Activated CD8-positive, alpha-beta memory T cell treated with anti-CD3 and anti-CD28 coated beads, Interleukin-2, amount 50 U/mL, for 1 hour (primary cell): ENCODE results near the gene NCEH1.
"Not testable (repeated sequence)": the region's sequence is repeated elsewhere in the genome, so short reads cannot be mapped to it uniquely, and the experiment has no call there.

Experiments used
- DNase-seq: peaks from one replicate; pipeline ENCODE4 v3.0.0-alpha.2; 2020; ENCODE audit errors: extremely low read depth

The NCEH1 gene

DNA sequence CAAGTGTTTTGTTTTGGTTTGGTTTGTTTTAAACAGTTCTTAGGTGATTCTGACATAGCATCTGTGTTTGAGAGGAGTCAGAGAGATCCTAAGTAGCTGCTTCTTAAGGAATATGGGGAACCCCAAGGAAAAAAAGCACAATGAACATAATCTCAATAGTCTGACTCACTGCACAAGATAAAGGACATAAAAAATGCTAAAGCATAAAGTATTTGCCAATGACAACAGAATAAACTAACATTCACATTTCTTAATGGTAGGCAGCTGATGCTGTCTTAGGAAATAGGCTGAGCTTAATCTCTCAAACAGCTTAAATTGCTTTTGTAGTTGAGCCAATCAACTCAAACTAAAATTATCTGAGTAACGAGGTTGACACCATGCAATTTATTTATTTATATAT lies 2.9 kb downstream of the NCEH1 start:
- no peak for DNase-seq

DNA sequence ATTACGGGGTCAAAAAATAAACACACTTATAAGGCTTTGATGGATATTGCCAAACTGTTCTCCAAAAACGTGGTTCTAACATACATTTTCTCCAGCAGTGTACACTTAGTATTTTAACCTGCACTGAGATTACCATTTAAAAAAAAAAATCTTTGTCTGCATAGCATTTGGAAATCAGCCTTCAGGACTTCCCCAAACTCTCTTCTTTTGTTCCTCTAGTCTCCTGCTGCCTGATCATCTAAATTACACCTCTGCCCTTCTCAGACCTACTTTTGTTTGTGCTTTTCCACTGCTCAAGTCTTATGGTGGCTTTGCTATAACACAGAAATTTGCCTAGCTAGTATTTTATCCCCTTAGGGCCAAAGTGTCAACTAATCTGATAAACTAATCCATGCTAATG lies 3.8 kb downstream of the NCEH1 start:
- DNase-seq = no peak

DNA sequence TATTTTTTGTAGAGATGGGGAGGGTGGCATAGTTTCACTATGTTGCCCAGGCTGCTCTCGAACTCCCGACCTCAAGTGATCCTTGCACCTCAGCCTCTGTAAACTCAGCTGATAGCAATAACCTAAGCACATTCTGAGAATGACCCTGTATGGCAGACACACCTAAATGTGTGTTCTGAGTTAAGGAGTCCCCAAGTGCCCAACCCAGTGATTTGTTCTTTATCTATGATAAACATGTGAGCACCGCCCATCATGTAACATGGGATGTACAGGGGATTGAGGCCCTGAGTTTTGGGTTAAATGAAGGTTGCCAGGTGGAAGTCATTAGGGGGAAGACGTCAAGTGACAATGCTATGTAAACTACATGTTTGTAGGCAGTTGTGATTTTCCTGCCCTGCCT lies 5.7 kb downstream of the NCEH1 start:
- DNase-seq = no peak

DNA sequence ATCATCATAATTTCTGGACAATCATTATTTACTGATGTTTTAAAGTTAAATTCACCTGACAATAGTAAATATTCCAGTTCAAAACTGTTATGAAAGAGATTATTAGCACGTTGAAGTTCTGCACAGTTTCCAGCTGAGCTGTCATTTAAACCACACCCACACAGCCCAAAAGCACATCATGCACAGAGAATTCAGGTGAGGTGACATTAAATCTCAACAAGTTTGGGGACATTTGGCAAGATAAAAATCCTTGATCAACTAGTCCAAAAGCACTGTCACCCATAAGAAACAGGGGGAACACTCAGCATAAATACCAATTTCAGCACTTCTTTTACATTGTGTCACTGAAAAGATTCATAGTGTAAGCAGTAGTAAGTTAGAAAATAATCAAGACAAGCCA lies 6.9 kb downstream of the NCEH1 start:
- no peak for DNase-seq

DNA sequence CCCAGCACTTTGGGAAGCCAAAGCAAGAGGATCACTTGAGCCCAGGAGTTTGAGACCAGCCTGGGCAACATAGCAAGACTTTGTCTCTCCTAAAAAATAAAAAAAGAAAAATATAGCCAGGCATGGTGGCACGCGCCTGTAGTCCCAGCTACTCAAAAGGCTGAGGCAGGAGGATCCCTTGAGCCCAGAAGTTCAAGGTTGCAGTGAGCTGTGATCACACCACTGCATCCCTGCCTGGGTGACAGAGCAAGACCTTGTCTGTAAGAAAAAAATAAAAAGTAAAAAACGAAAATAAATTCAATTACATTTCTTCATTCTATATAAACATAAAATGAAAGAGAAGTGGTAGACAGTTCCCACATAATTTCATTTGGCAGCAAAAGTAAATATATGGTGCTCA lies 8.1 kb downstream of the NCEH1 start:
- DNase-seq = not testable (repeated sequence)

DNA sequence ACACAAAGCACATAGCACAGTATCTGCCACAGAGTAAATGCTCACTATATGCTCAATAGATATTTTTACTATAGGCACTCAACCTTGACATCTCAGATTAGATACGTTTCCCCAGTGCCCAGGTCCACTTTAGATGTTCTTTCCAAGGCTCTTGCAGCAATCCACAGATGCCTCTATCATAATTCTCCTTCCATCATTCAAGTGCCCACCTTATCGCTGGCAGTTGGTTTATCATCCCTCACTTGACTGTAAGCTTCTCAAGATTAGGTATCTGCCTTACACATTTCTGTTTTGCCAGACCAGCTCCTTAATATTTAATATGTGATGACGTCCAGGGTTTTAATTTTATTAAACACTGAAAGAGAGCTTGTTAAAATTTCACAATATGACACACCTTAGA lies 8.6 kb downstream of the NCEH1 start:
- DNase-seq = no peak

DNA sequence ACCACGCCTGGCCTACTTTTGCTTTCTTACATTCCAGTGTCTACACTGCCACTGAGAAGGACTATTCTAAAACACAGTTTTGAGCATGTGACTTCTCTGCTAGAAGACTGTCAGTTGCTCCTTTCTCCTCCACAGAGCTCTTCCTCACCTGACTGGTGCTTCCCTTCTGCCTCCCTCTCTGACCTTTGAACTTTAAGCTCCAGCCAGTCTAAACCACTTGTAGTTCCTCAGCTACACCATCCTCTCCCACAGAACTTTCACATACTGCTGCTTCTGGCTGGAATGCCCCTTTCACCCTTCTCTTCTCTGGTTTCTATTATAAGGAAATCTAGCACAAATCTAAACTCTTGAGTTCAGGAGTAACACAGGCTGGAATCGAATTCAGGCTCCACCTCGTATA lies 9.1 kb downstream of the NCEH1 start:
- DNase-seq = no peak

DNA sequence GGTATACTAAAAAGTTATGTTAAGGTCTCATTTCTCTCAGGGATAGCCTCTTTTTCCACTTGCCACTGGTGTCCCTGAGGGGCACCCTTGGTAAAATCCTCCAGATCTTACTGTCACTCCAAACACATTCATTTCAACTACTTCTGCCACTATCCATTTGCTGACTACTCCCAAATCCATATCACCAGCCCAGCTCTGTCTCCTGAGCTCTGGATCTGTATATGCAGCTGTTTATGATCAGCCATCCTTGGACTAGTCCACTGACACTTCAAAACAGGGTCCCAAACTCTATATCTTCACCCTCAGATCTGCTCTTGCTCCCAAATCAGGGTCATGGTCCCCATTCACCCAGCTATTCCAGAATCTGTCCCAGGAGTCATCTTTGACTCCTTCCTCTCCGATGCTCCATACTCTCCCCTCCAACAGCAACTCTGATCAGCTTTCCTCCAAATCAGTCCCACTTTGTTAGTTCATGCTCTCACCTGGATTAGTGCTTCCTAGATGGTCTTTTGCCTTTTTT lies 9.9 kb downstream of the NCEH1 start:
- DNase-seq = no peak

DNA sequence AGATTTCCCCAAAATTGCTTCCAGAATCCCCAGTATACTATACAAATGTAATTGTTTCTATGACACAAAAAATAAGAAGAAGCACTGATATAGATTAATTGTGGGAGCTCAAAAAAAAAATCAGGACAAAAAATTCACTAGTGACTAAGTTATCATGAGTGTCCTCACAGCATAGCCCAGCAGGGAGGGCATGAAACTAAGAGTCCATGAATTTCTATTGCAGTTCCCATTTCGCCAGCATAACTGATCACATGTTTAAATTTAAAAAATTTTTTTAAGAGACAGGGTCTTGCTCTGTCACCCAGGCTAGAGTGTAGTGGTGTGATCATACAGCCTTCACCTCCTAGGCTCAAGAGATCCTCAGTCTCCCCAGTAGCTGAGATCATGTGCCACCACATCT lies 10.6 kb downstream of the NCEH1 start:
- DNase-seq = no peak

DNA sequence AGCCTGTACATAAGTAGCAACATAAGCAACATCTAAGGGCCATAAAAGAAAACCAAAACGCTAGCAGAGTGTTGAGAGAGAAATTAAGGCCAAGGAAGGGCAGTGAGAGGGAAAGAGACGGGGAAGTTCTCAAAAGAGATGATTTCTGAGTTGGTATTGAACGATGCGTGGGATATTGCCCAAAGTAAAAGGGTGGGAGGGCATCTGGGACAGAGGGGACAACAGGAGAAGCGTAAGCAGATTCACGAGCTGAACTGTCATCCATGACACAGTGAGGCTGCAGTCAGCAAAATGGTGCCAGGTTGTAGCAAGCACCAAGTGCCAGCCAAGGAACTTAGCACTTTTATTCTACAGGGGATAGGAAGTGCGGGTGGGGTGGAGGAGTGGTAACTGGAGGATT lies 11.8 kb downstream of the NCEH1 start:
- no peak for DNase-seq

DNA sequence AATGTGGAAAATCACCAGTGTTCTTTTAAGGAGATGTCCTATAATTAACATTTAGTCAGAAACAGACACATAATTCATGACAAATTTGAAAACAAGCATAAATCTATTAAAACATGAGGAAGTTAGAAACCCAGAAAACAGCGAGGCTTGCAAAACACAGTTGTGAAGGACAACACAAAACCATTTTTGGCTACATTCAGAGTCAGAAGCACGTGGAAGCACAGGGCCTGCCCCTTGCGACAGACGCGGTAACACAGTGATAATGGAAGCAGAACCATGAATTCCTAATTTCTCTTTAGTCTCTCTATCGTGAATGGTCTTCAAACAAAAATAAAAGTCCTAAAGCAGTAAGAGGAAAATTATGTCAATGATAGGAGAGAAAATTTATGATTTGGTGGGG lies 12.2 kb downstream of the NCEH1 start:
- no peak for DNase-seq

DNA sequence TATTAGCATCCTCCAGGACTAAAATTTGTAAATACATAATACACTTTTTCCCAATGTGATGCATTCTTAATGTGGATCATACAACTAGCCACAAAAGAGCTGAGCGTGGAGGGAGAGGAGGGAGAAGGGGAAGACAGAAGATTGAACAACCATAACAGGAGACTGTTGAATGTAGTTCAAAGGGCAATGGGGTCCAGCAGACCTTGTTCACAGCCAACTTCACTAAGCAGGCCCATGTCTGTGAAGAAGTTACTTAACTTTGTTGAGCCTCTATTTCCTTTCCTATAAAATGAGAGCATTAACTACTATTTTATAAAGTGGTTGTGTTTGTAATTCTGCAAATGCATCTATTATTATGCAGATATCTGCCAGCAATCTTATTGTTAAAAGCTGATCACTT lies 13.3 kb downstream of the NCEH1 start:
- no peak for DNase-seq

DNA sequence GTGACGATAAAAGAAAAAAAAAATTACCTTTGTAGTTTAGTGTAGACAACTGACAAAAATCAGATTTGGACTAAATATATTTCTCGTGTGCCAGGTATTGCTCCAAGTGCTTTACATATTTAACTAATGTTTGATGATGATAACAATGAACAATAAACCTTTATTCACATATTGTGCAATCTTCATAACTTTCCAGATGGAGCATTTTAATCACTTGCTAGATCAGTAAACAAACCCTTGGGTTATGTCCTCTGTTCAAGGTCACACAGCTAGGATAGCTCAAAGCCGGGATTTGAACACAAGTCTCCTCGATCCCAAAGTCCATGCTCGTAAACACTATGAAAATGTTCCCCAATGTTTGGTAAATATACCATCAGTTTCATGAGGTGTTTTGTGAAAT lies 14.5 kb downstream of the NCEH1 start:
- no peak for DNase-seq

DNA sequence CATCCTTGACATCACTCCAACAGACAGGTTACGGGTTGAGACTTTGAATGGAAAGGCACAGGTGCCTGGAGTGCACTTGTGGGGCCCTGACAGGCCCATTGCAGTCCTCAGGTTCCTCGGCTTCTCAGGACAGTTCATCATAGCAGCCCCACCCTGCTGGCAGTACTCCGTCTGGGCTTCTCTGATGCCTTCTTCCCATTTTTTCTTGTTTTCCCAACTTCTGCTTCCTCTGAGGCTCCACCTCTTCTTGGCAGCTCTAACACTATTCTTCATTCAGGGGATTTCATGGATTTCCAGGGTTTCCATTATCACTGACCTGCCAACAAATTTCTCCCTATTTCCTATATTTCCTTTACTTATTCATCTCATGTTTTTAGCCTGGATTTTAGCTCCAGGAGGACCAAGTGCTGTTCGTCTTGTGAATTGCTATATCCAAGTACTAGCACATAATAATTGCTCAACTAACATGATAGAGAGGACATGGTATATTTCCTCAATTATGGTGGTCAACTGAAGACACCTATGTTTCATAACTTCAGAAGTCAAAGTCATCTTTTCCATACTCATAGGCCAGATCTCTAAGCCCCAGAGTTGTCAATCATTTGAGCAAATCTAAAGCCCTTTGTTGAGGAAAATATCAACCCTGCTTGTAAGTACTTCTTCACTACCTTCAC lies 16.2 kb downstream of the NCEH1 start:
- no peak for DNase-seq

DNA sequence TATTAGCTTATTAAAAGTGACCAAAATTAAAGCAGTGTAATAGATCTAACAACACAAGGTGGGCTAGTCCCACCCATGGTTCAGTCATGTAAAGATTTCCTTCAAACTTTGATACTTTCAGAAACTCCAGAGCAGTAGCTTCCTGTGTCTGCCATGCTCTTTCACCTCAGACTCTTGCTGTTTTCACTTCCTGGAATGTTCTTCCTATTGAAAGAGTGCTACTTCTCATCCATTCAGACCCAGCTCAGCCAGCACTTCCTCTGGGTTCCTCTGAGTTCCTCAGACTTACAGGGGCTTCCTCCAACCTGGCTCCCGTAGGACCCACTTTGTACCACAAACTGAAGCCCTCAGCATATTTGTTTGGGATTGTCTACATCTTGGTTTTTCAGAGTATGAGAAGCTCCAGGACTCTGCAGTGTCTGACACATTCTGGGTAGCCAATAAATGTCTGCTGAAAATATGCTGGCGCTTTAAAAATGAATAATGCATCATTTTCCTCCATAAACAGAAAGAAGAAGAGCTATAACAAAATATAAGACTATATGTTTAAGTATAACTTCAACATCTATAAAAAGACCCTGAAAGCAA lies 18.0 kb downstream of the NCEH1 start:
- DNase-seq = no peak

DNA sequence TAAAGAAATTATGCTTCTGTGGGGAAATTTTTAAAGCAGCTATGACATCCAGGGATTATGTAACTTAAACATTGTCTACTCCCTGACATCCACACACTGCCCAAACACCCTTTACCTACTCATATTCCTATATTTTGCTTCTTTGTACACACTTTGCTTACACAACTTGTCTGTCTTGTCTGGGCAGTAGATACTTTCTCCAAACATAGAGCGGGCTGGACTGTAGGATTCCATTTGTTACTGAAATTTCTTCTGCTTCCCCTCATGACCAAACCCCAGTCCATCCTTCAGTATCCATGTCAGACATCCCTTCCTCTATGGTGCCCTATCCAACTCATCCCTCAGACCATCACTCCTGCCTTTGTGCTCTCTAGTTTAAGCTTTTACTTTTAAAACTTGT lies 19.9 kb downstream of the NCEH1 start:
- no peak for DNase-seq

DNA sequence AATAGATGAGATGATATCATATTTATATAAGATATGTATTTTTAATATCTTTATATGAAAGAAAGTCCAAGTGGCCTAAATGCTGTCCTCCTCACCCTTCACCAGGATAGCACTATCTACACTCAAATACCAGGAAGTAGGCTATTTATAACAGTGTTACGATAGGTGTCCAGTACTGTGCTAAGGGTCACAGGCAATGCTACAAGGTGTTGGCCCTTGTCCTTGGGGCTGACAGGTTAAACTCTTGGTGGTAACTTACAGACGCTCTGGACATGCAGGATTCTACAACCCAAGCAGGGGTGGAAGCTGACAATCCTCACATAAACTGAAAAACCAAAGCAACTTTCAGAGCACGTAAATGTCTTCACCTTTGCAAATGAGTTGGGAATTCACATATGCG lies 22.3 kb downstream of the NCEH1 start:
- no peak for DNase-seq

DNA sequence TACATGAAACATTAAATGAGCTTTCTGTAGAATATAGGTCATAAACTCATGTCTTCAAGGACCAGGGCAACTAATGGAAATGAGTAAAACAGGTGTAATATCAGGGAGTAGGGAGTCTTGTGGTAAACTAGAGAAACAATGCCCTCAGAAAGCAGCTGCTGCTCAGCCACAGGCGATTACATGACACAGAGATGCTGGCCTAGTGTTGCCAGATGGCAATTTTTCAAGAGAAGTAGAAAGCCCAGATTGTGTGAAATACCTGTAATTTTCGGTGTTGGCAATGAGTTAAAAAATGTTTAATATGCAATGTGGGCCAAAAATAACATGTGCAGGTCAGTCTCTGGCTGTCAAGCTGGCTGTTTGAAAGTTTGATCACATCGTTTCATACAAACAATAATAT lies 23.4 kb downstream of the NCEH1 start:
- no peak for DNase-seq

DNA sequence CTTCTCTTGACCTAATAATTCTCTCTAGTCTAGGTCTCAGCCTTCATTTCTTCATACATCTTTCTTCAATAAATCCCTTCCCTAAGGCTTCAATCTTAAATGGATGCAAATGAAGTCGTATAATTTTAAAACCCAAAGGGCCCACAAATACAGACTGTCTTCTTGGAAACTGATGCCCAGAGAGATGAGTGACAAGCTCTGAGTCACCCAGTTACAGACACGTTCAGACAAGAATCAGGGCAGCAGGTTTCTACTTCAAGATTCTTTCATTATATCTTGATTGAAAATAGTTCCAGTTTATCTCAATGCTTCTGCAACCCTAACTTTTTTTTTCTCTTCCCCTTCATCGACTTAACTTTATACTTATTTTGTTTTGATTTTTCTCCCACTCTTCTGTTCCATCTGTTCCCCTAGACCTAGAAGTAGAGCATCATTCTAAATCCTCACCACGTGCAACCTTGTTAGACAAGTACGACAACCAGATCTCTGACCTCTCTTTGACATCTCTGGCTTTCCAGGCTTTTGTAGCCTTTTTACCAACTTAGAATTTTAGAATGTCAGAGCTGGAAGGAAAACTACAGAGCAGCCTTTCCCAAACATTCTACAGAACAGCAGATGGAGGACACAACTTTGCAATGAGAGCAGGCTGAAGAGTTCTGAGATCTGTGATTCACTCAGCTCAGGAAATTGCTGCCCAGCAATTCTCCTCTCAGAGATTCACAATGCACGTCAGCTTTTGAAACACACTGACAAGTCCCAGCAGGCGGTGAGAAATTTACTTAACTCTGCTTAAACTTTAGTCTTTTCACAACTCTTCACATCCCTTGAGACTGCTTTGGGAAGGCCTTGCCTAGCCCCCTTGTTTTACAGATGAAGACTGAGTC lies 25.3 kb downstream of the NCEH1 start:
- DNase-seq = no peak

DNA sequence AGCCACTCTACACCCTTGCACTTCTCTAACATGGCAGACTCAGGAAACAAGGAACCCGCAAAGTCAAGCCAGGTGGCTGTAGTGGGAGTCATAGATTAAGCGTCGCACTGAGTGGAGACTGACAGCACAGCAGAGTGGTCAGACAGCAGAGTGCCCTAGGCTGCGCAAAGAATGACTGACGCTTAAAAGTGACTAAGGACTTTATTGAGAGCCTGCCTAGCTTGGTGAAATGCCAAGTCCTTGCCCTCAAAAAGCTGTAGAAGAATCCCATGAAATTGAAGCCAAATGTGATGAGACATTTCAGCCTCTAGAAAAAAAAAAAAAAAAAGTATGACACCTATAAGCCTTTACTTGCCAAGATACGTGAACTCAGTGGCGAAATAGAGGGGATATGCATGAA lies 30.2 kb downstream of the NCEH1 start:
- no peak for DNase-seq

DNA sequence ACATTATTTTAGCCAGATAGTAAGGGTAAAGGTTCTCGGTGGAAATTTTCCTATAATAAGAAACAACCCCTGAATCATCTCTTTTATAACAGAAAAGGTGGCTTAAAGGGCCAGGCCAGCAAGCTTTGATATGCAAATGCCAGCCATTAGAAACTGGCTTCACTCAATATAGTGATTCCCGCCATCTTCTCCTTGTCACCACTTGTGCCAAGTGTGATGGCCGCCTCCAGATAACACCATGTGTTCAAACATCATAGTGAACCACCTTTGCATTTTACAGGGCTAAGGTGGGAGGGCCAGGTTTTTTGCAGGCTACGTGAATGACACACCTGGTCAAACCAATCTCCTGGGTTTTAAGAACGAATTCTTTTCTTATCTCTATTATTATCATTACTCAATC lies 31.3 kb downstream of the NCEH1 start:
- DNase-seq = no peak

DNA sequence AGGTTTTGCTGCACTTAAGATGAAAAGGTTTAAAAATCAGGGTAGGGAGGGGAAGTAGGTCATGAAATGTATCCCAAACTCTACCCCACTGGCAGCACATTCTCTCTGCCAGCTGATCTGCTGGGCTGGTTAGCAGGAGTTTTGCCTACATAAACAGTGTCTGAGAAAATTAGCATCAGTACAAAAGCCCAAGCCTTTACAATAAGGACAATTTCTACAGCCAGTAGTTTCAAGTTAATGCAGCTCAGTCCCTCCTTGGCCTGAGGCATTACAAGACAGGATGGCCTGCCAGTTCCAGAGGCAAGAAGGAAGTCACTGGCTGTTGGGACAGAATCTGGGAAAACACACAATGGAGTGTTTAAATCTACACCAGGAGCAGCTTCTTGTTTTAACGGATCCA lies 32.8 kb downstream of the NCEH1 start:
- DNase-seq = no peak
